Thoracic aorta (tissue), 2 donors: ENCODE measurements around the gene GID8. TPM values are rescaled to one million over a fixed set of nuclear protein-coding genes. Genes with fewer than 3 reads are reported as not detected.

Experiments used
- ATAC-seq: fragments of 150-250 bp; one replicate; pipeline ENCODE4 v1.8.0; 2017; ENCODE audit warnings: low read depth; ENCODE audit not compliant: insufficient number of reproducible peaks, low FRiP score
- DNase-seq: peaks from one replicate; pipeline ENCODE4 v3.0.0-alpha.2; 2020; ENCODE audit warnings: low spot score
- H3K27ac ChIP-seq, 2 donors: fragments of 200-600 bp; sonication (generic); 1 replicate in 1 of 2; 2 replicates in 1 of 2; pipeline ENCODE4 v1.5.1; 2016; ENCODE audit warnings: mild to moderate bottlenecking in 2 of 2, moderate library complexity in 2 of 2
- H3K27me3 ChIP-seq: fragments of 200-600 bp; sonication (generic); replicated peaks from 2 replicates; pipeline ENCODE4 v1.6.0; 2016; ENCODE audit warnings: mild to moderate bottlenecking; ENCODE audit not compliant: insufficient read depth
- H3K36me3 ChIP-seq: fragments of 200-600 bp; sonication (generic); one replicate; pipeline ENCODE4 v1.5.1; 2016
- H3K4me1 ChIP-seq, 2 donors: fragments of 200-600 bp; sonication (generic); 1 replicate in 1 of 2; 2 replicates in 1 of 2; pipeline versions ENCODE4 v1.5.1 to v1.6.0; 2016; ENCODE audit warnings: low read depth in 2 of 2, mild to moderate bottlenecking in 1 of 2; ENCODE audit not compliant: control insufficient read depth in 1 of 2
- H3K4me3 ChIP-seq: fragments of 200-600 bp; sonication (generic); 2 replicates; pipeline ENCODE4 v1.5.1; 2016; ENCODE audit warnings: mild to moderate bottlenecking
- H3K9me3 ChIP-seq: fragments of 200-600 bp; sonication (generic); 2 replicates; pipeline ENCODE4 v1.5.1; 2016
- total RNA-seq, 2 donors: library from RNA; depleted of rRNA; stranded (reverse); fragments of >200 nt; gene quantifications; one replicate each; pipeline versions ENCODE4 v1.1.0 to v1.2.3, GENCODE V29; 2016
- TF ChIP-seq, protein P1 (sequence below): fragments of 200-600 bp; sonication (generic); IDR thresholded peaks from one replicate; pipeline ENCODE4 v1.5.1; 2019; ENCODE audit warnings: antibody characterized with exemption

The GID8 gene
- total RNA-seq, 2 donors from 2014 or later: 29.1 to 30.3 TPM

DNA sequence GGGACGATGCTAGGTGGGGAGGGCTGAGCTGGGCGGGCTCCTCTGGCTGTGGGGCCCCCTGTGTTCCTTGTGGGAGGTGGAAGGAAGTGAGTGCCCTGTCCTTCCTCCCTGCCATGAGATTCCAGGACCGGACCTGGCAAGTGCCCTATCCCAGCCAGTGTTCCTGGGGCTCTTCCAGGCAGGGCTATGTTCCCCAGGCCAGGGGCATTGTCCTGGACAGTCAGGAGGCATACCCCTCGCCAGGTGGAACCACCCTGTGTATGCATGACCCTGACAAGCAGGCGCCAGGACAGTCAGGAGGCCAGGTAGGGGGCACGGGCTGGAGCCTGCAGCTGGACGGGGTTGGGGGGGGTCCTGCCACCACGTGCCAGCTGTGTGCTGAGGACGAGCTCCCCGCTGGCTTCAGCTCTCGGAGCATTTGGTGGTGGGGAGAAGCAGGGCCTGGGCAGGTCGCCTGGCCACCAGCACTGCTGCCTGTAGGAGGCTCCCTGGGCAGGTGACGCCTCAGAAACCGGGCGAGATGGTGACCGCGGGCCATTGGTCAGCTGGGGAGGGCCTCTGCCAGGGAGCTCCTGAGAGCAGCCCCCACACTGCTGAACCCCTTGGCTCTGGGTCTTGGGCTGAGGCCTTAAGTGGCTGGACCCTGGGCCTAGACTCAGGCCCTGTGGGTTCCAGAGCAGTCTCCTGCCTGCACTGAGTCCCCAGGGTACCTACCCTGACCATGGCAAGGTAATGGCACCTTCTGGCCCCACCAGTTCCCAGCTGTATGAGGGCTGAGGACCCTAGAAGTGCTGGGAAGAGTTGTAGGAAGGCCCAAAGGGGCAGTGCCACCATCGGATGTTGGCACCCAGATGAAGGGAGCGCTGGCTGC lies 15.3 kb downstream of the GID8 start:
- no peaks in the 10 kb centered on the region for H3K27me3 ChIP-seq
- H3K36me3 ChIP-seq: peaks cover 10% of the 10 kb centered on the region
- peak overlapping the region; percentile 59 for H3K4me3 ChIP-seq
- no peak for DNase-seq
- no peak for ATAC-seq
- peak overlapping the region; percentile 80 to 92 for H3K27ac ChIP-seq
- peaks cover 20 to 27% of the 10 kb centered on the region in 2 donors for H3K4me1 ChIP-seq
- H3K9me3 ChIP-seq: no peaks in the 10 kb centered on the region
- TF ChIP-seq, protein P1, sequence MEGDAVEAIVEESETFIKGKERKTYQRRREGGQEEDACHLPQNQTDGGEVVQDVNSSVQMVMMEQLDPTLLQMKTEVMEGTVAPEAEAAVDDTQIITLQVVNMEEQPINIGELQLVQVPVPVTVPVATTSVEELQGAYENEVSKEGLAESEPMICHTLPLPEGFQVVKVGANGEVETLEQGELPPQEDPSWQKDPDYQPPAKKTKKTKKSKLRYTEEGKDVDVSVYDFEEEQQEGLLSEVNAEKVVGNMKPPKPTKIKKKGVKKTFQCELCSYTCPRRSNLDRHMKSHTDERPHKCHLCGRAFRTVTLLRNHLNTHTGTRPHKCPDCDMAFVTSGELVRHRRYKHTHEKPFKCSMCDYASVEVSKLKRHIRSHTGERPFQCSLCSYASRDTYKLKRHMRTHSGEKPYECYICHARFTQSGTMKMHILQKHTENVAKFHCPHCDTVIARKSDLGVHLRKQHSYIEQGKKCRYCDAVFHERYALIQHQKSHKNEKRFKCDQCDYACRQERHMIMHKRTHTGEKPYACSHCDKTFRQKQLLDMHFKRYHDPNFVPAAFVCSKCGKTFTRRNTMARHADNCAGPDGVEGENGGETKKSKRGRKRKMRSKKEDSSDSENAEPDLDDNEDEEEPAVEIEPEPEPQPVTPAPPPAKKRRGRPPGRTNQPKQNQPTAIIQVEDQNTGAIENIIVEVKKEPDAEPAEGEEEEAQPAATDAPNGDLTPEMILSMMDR: no peak

DNA sequence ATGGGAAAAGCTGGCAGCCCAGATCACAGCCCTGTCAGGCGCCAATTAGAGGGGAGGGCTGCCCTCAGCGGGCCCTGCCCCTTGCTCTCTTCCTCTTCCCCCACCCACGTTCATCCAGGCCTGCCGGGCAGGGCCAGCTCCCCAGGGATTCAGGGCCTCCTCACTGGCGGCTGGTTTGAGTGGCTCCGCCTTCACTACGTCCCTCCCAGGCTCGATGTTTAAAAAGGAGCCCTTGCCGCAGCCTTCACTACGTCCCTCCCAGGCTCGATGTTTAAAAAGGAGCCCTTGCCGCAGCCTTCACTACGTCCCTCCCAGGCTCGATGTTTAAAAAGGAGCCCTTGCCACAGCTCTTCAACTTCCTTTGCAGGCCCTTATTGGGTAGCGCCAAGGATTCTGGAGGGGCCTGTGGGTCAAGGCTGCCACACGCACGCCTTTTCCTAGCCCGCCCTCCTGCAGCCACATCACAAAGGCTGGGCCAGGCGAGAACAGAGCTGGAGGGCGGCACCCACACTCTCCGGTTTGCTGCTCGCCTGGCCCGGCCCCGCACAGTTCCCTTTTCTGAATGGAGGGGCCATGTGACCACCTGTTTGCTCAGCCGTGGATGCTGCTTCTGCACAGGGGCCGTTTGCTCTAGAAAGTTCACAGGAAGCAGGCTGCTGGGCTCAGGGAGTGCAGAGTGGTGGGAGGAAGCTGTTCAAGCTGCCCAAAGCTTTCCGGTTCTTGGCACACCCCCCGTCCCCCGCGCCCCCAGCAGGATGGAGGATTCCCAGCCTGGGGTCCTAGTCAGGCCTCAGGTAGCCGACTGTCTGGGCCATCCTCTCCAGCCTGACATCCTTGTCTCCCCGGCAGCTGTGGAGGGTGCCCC lies 16.1 kb downstream of the GID8 start:
- Histone ChIP-seq H3K4me3 (peak overlapping the region; percentile 59), H3K27me3 (no peaks in the 10 kb centered on the region), H3K4me1 (peaks cover 20 to 27% of the 10 kb centered on the region in 2 donors), H3K36me3 (peaks cover 6% of the 10 kb centered on the region), H3K9me3 (no peaks in the 10 kb centered on the region), H3K27ac (peak overlapping the region; percentile 80 to 92)
- TF ChIP-seq, protein P1: no peak
- DNase-seq (peak; percentile 43), ATAC-seq (peak; percentile 53)

DNA sequence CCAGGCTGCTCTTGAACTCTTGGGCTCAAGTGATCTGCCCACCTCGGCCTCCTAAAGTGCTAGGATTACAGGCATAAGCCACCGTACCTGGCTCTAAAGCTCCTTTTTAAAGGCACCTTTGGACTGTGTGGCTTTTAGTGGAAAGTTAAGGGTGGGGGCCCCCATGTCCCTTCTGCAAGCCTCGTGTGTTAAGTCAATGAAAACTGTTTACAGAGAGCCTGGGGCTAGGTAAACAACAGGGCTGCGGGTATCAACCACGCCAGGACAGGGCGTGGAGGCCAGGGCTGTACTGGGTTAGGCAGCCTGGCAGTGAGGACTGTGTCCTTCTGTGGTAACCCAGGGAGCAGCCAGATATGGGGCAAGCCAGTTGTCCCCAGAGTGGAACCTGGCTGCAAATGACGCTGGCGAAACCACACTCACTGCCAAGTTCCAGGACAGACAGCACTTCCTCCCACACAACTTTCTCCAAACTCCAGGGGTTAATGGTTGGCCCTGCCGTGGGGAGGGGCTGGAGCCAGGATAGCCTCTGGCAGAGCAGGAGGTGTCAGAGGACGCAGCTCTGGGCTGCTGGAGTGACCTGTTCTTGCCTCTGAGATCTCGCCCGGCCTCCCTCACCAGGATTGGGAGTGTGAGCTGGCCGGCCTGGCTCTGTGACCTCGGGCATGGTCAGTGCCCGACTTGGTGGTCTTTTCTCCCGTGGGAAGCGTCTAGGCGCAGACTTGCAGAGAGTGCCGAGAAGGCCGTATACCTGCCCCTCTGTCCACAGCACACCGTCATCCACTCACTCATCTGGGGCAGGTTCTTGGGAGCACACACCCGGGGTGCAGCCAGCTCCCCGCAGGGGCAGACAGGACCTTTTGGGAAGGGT lies 17.8 kb downstream of the GID8 start:
- no peak overlapping the region for H3K4me3 ChIP-seq
- H3K36me3 ChIP-seq: no peaks in the 10 kb centered on the region
- H3K4me1 ChIP-seq: peaks cover 20 to 27% of the 10 kb centered on the region in 2 donors
- DNase-seq (no peak), ATAC-seq (no peak)
- H3K27ac ChIP-seq: no peak overlapping the region
- H3K27me3 ChIP-seq: no peaks in the 10 kb centered on the region
- no peaks in the 10 kb centered on the region for H3K9me3 ChIP-seq
- TF ChIP-seq, protein P1: no peak

DNA sequence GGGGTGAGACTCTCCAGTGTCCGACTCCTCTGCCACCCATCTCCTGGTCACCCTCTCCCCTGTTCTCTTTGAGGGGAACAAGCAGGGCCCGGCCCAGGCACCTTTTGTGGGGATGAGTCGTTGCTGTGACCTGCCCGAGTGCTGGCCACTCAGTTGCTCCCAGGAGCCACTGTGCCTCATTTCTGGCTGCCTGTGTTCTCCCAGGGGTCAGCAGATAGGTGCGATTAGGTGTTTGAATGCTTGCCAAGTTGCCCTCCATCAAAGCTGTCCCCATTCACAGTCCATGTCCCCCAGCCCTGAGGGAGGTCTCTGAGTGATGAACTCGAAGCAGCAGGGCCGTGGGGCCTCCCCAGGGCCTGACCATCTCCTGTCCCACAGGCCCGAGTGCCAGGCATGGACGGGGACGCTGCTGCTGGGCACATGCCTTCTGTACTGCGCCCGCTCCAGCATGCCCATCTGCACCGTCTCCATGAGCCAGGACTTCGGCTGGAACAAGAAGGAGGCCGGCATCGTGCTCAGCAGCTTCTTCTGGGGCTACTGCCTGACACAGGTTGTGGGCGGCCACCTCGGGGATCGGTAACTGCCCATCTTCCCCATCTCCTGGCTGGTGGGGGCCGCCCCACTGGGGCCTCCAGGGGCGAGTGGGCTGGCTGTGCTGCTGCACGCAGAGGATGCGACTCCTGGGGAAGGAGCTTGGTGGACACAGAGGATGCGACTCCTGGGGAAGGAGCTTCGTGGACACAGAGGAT lies 18.6 kb downstream of the GID8 start:
- Histone ChIP-seq H3K9me3 (no peaks in the 10 kb centered on the region), H3K36me3 (no peaks in the 10 kb centered on the region), H3K27me3 (no peaks in the 10 kb centered on the region), H3K4me3 (no peak overlapping the region), H3K4me1 (peaks cover 20 to 27% of the 10 kb centered on the region in 2 donors), H3K27ac (no peak overlapping the region)
- ATAC-seq (no peak), DNase-seq (no peak)
- TF ChIP-seq, protein P1: no peak
